NCI-H82 treated with DMSO at 0.1 percent for 48 hours (cell line): ENCODE measurements around the gene TOM1L2.
"Not testable (repeated sequence)": the region's sequence is repeated elsewhere in the genome, so short reads cannot be mapped to it uniquely, and the experiment has no call there.

Source experiments
- DNase-seq: peaks from one replicate; lab custom pipeline; 2025; ENCODE audit not compliant: unreplicated experiment; lab: John Stamatoyannopoulos, UW

The TOM1L2 gene

DNA sequence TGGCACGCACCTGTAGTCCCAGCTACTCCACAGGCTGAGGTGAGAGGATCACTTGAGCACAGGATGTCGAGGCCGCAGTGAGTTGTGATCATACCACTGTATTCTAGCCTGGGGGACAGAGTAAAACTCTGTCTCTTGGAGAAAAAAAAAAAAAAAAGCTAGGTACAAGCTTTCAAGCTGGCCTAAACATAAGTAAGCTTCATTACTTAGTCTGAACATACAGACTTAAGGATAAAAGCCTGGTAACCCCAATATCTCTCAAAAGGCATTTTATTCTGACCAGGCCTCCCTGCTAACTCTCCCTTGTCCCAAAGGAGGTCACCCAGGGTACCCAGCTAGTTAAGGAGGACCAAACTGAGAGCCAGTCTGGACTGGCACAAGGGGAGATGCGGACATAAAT is 46.2 kb downstream of the TOM1L2 start:
- no peak for DNase-seq

DNA sequence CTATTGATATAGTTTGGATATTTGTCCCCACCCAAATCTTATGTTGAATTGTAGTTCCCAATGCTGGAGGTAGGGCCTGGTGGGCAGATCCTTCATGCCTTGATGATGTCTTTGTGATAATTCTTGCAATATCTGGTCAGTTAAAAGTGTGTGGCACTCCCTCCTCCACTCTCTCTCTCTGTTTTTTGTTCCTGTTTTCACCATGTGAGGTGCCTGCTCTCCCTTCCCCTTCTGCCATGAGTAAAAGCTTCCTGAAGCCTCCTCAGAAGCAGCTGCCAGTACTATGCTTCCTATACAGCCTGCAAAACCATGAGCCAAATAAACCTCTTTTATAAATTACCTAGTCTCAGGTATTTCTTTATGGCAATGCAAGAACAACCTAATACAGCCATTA is 47.3 kb downstream of the TOM1L2 start:
- no peak for DNase-seq

DNA sequence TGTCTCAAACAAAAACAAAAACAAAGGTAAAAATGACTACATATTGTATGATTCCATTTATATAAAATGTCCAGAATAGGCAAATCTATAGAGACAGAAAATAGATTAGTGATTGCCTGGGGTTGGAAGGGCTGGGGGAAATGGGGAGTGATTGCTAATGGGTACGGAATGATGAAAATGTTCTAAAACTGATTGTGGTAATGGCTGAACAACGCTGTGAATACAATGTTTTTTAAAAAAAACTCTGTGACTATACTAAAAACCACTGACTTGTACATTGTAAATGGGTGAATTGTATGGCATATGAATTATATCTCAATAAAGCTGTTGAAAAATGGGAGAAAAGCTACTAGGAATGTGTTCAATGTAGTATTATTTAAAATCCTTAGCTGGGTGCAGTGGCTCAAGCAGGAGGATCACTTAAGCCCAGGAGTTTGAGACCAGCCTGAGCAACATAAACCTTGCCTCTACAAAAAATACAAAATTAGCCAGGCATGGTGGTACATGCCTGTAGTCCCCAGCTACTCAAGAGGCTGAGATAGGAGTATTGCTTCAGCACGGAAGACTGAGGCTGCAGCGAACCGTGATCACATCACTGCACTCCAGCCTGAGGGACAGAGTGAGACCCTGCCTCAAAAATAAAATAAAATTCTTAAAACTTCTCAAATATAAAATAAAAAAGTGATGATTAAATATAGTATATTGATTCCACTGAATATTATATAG is 47.9 kb downstream of the TOM1L2 start:
- no peak for DNase-seq

DNA sequence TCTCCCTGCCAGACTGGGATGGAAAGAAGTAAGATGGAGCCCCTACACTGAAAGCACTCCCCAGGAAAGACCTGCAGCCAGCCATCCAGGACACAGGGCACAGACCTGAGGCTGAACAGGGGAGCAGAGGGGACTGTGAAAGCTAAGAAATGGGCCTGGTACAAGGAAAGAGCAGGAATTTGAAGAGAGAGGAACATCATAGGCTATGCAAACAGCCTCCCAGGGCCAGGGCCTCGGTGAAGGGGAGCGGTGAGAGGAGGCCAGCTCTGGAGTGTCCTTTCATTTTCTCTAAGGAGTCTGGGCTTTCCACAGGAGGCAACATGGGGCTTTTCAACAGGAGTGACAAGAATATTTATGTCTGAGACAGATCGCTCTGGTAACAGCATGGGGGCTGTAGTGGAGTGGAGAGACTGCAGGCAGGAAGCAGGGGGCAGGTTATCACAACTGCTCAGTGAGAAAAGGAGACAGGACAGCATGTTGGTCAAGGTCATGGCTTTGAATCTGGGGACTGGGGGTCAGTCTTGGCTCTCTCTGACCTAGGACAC is 50.1 kb downstream of the TOM1L2 start:
- DNase-seq = no peak

DNA sequence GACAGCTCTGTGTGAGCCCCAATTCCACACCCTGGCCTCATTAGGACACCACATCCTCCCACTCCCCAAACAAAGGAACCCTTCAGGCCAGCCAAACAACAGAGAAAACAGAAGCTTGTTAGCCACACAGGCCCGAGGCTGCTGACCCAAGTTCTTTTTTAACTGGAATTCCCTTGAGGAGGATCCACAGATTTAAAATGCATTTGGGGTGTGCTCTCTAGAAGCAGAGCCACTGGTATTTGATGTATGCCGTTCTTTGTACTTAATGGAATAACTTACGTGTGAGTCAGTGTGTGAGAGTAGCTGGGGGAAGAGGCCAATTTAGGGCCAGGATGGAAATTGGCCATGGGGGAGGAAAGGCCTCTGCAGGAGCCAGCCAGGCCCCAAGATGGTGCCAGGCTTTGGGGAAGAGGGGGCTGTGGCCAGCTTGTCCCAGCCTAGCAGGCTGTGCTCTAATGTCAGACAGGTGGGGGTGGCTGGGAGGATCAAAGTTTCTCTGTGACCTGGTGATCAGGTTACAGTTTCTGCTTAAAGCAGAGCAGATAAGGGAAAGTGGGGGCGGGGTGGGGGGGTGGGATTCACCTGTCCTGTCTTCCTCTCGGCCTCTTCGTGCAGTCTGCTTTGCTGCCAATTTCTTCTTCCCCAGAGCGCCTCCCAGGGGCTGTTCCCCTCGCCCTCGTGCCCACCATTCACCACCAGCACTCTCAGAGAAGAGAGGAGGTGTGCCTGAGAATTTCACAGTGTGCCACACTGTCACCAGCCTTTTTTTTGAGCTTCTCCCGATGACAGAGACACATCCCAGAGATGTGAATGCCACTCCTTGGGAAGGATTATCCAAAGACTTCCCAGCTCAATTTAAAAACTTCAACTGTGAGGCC is 50.8 kb downstream of the TOM1L2 start:
- DNase-seq = no peak

DNA sequence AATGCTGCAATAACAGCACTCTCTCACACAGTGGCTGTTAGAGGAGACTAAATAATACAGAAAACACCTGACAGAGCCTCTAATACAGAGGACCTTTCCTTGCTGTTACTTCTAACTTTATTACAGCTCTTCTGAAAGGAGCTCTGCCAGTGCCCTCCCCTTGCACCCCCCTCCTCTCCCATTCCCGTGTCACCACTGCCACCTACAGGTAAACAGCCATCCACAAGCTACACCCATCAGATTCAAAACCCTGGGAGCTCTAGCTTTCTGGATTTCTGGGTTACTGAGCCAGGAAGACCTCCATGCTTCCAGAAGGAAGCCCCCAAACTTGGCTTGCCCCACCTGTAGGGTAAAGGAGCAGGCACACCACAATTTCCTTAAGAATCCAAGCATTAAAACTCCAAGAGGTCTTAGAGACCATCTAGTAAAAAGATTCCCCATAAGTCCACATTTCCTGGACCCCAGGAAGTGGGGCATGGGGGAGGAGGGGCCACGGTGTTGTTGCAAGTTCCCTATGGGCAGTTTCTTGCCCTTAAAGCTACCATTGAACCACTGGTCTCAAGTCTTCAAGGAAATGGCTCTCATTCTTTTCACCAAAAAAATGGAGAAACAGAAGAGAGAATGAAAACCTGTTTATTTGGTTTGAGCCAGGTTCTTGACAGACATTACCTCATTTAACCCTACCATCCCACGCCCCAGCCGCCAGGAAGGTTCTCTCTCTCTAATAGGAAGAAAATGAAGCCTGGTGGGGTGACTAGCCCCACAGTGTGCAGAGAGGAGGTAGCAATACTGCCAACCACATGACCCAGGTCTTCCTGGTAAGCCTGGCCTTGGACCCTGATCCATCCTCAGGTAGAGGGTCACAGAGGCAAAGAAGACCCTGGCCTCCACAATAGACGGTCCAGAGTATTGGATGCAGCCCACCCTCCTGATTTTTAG is 52.8 kb downstream of the TOM1L2 start:
- peak; percentile 60 for DNase-seq

DNA sequence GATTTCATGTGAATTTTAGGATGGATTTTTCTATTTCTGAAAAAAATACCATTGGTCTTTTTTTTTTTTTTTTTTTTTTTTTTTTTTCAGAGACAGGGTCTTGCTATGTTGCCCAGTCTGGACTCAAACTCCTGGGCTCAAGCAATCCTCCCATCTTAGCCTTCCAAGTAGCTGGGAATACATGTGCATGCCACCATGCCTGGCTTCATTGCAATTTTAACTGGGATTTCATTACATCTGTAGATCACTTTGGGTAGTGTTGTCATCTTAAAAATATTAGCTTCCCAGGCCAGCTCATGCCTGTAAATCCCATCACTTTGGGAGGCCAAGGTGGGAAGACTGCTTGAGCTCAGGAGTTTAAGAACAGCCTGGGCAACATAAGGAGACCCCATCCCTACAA is 54.8 kb downstream of the TOM1L2 start:
- DNase-seq = no peak

DNA sequence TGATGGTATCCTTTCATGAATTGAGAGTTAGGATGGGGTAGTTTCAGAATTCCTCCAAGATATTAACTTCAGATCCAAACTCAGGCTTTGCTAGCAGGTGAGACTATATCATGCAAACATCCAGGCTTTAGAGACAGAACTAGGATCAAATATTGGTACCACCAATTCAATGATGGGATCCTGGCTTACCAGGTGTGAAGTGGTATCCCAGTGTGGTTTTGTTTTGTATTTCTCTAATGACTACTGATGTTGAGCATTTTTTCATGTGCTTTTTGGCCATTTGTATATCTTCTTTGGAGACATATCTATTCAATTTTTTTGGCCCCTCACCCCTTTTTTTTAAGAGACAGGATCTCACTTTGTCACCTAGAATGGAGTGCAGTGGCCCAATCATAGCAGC is 57.0 kb downstream of the TOM1L2 start:
- no peak for DNase-seq

DNA sequence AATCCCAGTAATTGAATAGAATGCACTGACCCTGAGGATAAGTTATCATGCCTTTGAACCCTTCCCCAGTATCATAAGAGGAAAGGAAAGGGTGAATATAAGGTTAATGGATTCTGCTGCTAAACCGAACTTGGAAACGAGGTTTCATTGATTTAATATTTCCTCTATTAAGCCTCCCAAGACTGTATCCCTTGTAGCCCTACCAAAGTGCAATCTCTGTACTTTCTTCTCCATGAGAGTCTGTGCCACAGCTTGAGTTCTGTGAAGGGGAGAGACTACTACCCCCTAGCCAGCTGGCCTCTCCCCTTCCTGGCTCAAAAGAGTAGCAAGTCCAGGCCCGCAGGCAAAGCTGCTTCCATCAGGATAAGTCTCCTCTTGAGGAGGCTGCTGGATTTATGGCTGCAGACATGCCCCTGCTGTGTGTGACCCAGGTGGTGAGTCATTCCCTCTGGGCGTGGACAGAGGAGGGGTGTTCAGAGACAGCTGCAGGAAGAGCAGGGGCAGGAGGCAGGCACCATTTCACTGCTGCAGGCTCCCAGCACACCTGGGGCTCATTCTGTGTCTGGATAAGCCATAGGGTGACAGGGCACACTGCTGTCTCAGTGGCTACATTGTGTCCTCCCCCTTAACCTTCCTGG is 58.4 kb downstream of the TOM1L2 start:
- DNase-seq = peak; percentile 92

DNA sequence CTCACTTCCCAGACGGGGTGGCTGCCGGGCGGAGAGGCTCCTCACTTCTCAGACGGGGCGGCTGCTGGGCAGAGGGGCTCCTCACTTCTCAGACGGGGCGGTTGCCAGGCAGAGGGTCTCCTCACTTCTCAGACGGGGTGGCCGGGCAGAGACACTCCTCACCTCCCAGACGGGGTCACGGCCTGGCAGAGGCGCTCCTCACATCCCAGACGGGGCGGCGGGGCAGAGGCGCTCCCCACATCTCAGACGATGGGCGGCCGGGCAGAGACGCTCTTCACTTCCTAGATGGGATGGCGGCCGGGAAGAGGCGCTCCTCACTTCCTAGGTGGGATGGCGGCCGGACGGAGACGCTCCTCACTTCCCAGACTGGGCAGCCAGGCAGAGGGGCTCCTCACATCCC is 59.9 kb downstream of the TOM1L2 start:
- not testable (repeated sequence) for DNase-seq

DNA sequence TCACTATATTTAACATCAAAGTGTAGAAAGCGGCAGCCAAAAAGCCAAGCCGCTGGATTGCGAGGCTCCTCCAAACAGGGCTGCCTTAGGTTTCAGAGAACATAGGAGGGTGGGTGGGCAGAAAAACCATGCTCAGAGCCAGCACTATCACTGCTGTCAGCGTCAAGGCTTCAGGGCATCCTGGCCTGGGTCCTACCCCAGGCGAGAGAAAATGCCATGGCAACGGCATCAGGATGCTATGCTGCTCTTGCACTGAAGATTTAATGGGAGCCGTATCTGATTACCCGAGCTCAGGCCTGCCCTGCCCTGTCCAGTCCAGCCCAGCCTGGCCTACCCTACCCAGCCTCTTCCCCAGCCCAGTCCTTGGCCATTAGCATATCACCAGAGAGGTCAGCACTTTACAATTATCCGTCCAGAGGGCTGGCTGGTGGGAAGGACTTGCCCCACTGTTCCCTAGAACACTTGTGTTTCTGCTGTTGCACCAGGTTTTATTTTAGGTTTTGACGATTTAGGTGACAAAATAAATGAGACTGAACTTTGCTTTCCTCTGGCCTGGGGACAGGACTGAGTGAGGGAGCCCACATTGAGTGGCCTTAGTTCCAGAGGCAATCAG is 61.1 kb downstream of the TOM1L2 start:
- no peak for DNase-seq

DNA sequence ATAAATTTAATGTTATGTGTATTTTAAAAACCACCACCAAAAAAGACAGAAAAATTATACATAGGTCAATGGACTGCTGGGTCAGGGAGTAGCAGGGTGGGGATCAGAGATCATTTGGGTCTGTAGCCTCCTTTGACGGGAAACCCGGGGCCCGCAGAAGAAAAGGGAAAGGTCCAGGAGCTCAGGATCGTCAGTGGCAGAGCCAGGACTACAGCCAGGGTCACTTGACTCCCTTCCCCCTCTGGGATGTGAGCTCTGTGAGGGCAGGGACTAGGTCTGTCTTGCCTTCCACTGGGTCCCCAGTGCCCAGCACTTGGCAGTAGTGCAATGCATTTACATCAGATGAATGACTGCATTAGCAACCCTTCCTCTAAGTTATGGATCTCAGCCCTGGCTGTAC is 62.1 kb downstream of the TOM1L2 start:
- no peak for DNase-seq

DNA sequence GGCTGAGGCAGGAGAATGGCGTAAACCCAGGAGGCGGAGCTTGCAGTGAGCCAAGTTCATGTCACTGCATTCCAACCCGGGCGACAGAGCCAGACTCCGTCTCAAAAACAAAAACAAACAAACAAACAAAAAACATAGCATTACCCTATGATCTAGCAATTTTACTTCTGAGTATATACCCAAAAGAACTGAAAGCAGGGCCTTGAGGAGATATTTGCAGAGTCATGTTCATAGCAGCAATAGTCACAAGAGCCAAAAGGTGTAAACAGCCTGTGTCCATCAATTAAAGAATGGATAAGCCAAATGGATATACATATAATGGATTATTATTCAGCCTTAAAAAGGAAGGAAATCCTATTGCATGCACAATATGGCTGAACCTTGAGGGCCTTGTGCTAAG is 63.1 kb downstream of the TOM1L2 start:
- DNase-seq = no peak

DNA sequence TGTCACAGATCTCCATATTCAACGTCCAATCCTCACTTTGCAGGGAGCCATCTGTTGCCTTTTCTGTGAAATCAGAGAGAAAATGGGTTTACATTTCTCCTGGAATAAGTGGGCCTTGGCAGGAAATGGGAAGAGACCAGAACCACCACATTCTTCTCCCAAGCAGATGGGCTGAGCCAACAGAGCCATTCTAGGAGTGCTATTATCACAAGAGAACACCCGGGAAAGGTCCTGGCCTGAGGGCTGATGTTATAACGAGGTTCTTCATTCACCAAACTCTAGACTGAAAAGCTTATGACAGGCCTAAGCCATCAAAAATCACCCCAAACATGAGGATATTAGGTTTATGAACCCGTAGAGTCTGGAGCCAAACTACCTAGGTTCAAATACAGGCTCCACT is 64.7 kb downstream of the TOM1L2 start:
- DNase-seq = no peak

DNA sequence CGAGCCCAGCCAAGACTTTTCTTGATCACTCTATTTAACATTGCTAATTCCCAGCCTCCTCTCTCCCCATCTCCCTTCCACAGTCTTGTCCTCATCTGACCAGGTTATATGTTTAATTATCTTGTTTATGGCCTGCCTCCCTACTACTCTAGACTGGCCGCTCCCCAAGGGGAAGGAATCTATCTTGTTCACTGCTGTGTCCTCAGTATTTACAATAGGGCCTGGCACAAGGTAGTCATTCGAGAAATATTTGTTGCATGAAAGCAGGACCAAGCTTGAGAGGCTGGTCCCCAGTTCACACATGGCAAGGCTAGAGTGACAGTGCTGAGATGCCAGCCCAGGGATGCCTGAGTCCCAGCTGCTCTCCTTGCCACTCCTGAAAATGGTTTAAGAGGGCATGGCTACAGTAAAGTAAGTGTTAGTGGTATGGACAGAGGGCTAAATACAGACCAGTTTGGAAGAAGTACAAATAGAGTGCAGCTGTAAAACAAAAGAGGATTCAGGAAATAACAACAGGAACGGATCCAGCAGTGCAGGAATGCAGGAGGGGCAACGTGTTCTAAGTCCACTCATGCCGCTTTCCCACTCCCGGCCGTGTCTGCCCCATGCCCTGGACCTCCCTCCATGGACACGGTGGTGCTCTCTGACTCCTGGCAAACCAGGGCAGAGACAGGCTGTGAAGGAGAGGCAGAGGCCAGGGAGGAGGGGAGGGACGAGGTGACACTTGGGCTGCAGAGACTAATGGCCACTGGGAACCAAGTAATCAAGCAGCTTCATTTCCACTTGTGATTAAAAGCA is 65.6 kb downstream of the TOM1L2 start:
- DNase-seq = no peak

DNA sequence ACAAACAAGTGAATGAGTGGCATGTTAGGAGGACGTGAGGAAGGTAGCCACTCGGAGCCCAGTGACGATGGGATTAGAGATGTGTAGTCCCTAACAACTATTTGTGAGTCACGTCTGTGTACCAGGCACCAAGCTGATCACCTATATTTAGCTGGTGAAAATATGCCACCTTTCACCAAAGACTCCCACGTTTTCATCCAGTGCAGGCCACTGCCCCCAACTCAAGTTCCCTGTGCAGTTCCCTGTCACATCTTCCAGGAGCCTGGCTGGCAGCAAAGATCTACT is 67.2 kb downstream of the TOM1L2 start:
- no peak for DNase-seq

DNA sequence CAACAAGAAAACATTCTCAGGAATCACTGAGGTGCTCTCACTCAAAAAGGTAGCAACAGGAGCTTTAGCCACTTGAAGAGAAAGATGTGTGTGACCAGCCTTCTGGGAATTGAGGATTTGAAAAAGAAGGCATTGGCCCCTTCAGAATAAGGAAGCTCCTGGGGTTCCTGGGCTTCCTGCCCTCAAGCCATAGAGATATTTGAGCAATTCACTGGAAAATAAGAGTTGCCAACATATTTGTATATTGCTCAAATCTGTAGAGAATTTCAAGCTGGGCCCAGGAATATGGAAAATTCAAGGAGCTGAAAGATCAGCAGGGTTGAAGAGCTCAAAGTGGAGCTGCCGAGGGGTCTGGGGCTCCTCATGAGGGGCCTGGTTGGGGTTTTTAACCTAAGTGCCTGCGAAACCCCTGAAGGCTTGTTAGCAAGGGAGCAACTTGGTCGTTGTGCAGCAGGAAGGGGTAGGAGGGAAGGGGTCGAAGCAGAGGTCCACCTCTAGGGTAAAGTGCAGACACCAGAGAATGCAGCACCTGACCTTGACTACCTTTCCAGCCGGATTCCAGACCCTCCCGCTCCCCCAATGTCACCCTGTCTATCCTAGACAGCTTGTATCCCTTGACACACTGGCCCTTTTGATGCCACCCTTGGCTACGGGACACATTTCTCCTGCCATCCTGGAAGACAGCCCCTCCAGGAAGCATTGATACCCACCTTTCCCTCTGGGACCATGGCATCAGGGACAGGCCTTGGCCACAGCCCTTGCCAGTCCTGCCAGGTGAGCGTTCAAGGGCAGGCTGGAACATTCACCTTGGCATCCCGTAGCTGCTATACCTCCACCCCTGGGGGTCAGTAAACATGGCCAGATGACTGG is 67.8 kb downstream of the TOM1L2 start:
- DNase-seq = no peak

DNA sequence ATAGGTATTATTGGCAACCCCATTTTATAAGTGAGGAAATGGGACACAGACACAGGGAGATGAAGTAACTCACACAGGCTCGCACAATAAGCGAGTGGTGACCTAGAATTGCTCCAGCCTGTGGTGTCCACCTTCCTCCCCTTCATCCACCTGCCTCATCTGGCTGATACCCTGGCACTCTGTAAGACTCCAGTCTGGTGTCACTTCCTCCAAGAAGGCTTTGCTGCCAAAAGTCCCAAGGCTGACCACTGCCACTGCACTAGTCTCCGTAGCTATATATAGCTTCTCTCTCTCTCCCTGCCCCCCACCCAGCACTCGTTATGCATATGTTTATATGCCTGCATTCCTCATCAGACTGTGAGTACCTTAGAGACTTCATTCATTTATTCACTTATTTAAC is 69.3 kb downstream of the TOM1L2 start:
- DNase-seq = no peak

DNA sequence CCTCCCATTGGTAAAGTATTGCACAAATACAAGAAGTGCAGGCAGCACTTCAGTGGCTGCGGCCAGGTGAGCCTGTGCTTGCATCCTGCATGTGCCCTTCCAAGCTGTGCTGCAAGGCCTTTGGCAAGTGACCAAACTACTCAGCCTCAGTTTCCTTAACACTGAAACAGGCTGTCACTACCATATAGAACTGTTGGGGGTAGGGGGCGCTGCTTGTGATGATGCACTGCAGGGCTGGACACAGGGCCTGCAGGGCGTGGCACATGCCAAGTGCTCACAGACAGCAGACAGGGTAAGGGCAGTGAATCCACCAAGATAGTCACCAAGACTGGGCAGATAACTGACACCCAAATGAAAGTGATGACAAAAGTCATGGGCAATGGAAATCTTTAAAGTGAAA is 69.8 kb downstream of the TOM1L2 start:
- DNase-seq = no peak
